ENCODE measurements around the gene FANCI. TPM values are rescaled to one million over a fixed set of nuclear protein-coding genes. Genes with fewer than 3 reads are reported as not detected.
"Not testable (repeated sequence)": the region's sequence is repeated elsewhere in the genome, so short reads cannot be mapped to it uniquely, and the experiment has no call there.

FANCI gene
- polyA plus RNA-seq, 1 experiment: 11.5 TPM

DNA sequence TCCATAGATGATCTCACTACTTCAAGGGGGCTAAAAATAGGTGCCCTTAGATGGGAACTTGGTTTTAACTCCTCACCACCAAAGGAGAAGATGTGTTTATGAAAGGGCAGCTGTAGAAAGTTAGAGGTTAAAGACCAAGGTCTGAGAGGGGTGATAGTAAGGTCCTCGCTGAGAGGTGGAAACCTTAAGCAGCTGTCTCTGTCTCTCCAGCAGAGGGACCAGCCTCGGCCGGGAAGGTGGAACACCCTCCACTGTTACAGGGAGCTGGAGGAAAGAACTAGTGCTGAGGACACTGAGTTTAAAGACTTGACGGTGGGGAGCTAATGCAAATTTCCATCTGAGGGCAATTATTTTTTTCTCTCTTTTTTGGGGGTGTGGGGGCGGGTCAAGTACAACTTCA, 13.5 kb upstream of the FANCI start:
- DNase-seq (ENCODE audit: low read depth): no peak
- ChIA-PET CTCF (interaction anchor here (0.6 to 2.5 kb wide), 6 partner anchors 12 to 774 kb away, joined by 3 to 11 read pairs (median 3); no protein-coding TSS in a partner anchor), POLR2A (no interaction called here)

DNA sequence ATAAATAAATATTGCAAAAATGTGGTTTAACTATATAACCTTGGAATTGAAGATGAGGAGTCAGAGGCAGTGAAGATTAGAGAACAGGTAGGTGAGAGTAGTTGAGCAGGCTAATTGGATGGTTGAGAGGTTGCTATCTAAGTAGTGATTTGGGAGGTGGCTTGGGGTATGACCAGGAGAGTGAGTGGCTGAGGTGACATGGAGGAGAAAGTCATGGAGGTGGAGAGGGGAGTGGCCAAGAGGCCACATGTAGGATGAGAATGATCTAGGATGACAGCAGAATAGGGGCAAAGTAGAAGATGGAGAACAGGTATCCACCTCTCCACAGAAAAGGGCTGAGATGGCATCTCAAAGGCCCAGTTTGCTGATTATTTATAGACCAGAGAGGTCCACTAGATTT, 11.9 kb upstream of the FANCI start:
- POLR2A ChIA-PET: no interaction called here
- H3K36me3 ChIP-seq (ENCODE audit: control insufficient read depth, insufficient read depth, low read length): no peaks in the 10 kb centered on the region
- CTCF ChIA-PET: no interaction called here
- H3K4me3 ChIP-seq (ENCODE audit: low read depth, low read length): no peak overlapping the region
- no peak for DNase-seq (ENCODE audit: low read depth)
- H3K27me3 ChIP-seq (ENCODE audit: control insufficient read depth, insufficient read depth, low read length): no peaks in the 10 kb centered on the region; the same call in 1 of the 2 replicates
- TF ChIP-seq, protein P1, sequence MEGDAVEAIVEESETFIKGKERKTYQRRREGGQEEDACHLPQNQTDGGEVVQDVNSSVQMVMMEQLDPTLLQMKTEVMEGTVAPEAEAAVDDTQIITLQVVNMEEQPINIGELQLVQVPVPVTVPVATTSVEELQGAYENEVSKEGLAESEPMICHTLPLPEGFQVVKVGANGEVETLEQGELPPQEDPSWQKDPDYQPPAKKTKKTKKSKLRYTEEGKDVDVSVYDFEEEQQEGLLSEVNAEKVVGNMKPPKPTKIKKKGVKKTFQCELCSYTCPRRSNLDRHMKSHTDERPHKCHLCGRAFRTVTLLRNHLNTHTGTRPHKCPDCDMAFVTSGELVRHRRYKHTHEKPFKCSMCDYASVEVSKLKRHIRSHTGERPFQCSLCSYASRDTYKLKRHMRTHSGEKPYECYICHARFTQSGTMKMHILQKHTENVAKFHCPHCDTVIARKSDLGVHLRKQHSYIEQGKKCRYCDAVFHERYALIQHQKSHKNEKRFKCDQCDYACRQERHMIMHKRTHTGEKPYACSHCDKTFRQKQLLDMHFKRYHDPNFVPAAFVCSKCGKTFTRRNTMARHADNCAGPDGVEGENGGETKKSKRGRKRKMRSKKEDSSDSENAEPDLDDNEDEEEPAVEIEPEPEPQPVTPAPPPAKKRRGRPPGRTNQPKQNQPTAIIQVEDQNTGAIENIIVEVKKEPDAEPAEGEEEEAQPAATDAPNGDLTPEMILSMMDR (IDR thresholded peaks at IDR 0.05; ENCODE audit: insufficient read depth, low read depth, low read length): no peak

More for the DNA sequence above, 13.5 kb upstream of the FANCI start:
- TF ChIP-seq, protein P1 (IDR thresholded peaks at IDR 0.05; ENCODE audit: insufficient read depth, low read depth, low read length): peak; percentile 38
- no peaks in the 10 kb centered on the region for H3K36me3 ChIP-seq (ENCODE audit: control insufficient read depth, insufficient read depth, low read length)
- no peaks in the 10 kb centered on the region; the same call in 1 of the 2 replicates for H3K27me3 ChIP-seq (ENCODE audit: control insufficient read depth, insufficient read depth, low read length)
- H3K4me3 ChIP-seq (ENCODE audit: low read depth, low read length): no peak overlapping the region

DNA sequence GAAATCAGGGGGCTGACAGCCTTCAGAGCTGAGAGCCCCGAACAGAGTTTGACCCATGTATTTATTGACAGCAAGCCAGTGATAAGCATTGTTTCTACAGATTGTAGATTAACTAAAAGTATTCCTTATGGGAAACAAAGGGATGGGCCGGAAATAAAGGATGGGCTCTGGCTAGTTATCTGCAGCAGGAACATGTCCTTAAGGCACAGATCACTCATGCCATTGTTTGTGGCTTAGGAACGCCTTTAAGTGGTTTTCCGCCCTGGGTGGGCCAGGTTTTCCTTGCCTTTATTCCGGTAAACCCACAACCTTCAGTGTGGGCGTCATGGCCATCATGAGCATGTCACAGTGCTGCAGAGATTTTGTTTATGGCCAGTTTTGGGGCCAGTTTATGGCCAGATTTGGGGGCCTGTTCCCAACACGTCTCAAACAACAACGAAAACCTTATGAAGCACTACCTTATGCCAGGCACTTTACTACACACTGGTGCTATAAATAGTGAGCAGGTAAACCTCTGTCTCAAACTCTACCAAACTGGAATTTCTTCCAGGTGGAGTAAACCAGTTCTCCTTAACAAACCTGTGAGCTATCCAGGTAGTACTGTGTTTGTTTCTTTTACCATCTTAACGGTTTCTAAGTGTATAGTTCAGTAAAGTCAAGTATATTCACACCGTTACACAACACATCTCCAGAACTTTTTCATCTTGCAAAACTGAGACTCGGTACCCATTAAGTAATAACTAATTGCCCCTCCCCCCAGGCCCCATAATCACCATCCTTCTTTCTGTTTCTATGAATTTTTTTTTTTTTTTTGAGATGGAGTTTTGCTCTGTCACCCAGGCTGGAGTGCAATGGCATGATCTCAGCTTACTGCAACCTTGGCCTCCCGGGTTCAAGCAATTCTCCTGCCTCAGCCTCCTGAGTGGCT, 3.6 kb upstream of the FANCI start:
- H3K36me3 ChIP-seq (ENCODE audit: control insufficient read depth, insufficient read depth, low read length); H3K4me3 ChIP-seq (ENCODE audit: low read depth, low read length); H3K27me3 ChIP-seq (ENCODE audit: control insufficient read depth, insufficient read depth, low read length); DNase-seq (ENCODE audit: low read depth); POLR2A ChIA-PET: not testable (repeated sequence)
- CTCF ChIA-PET: interaction anchor here (2.6 kb wide), 1 partner anchor 33 kb away, joined by 11 read pairs; no protein-coding TSS in a partner anchor

DNA sequence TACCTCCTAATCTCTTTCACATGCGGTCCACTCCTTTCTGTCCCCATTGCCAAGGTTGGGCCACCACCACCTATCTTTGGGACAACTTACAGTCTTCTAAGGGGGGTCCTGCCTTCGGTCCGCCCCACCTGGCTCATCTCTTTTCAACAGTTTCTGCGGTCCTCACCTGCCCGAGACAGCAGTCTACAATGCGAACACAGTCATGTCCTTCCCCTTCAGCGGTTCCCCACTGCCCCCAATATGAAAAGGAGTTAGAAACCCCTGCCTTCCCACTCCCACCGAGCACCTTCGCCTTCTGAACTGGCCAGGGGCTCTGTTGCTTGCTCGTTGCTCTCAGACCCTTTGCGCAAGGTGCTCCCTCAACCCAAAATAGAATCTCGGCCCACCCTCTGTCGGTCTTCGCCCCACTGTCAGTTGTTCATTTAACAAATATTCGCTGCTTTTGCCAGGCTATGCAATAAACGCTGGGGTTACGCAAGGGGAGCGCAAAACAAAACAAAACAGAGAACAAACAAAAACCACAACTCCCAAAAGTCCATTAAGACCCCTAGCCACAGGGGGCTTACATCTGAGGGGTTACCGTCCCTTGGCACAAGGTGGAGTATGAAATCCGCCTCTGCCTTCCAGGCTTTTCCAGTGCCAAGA, 611 bp upstream of the FANCI start:
- TF ChIP-seq, protein P1 (IDR thresholded peaks at IDR 0.05; ENCODE audit: insufficient read depth, low read depth, low read length): no peak
- no peak for DNase-seq (ENCODE audit: low read depth)
- POLR2A ChIA-PET: no interaction called here

DNA sequence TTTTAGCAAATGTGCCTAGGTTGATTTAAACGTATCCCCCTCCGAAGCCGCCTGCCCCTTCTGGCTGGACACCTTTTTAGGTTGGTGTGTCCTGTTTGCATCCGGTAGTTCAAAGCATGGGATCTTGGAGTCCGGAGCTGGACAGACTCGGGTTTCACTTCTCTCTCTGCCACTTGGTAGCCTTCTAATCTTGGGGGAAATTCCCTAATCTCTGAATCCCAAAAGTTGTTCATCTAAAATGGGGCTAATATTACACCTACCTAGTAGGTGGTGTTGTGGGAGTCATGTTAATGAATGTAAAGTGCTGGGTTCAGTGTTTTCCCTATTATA, 760 bp downstream of the FANCI start:
- POLR2A ChIA-PET: no interaction called here

More for the DNA sequence above, 611 bp upstream of the FANCI start:
- Histone ChIP-seq H3K36me3 (ENCODE audit: control insufficient read depth, insufficient read depth, low read length) (no peaks in the 10 kb centered on the region), H3K4me3 (ENCODE audit: low read depth, low read length) (peak overlapping the region; percentile 75), H3K27me3 (ENCODE audit: control insufficient read depth, insufficient read depth, low read length) (no peaks in the 10 kb centered on the region; the same call in 1 of the 2 replicates)
- CTCF ChIA-PET: interaction anchor here (0.9 to 2.6 kb wide), 4 partner anchors 12 to 36 kb away, joined by 3 to 11 read pairs (median 8); no protein-coding TSS in a partner anchor

More for the DNA sequence above, 760 bp downstream of the FANCI start:
- DNase-seq (ENCODE audit: low read depth): no peak
- H3K4me3 ChIP-seq (ENCODE audit: low read depth, low read length): peak overlapping the region; percentile 75
- H3K27me3 ChIP-seq (ENCODE audit: control insufficient read depth, insufficient read depth, low read length): no peaks in the 10 kb centered on the region
- TF ChIP-seq, protein P1 (IDR thresholded peaks at IDR 0.05; ENCODE audit: insufficient read depth, low read depth, low read length): no peak
- CTCF ChIA-PET: interaction anchor here (0.6 to 2.4 kb wide), 4 partner anchors 38 to 516 kb away, joined by 3 to 10 read pairs (median 3); no protein-coding TSS in a partner anchor
- 0 out of 2 replicates have a peak, but pooled peaks cover 2% of the 10 kb centered on the region for H3K36me3 ChIP-seq (ENCODE audit: control insufficient read depth, insufficient read depth, low read length)

Data from BJ (cell line).